ENCODE data around the gene TBC1D22B. TPM values are rescaled to one million over a fixed set of nuclear protein-coding genes. Genes with fewer than 3 reads are reported as not detected.

TBC1D22B gene
- polyA plus RNA-seq, 1 of the 3 experiments (the other 2 are of a cell fraction), result 5.3 TPM

DNA sequence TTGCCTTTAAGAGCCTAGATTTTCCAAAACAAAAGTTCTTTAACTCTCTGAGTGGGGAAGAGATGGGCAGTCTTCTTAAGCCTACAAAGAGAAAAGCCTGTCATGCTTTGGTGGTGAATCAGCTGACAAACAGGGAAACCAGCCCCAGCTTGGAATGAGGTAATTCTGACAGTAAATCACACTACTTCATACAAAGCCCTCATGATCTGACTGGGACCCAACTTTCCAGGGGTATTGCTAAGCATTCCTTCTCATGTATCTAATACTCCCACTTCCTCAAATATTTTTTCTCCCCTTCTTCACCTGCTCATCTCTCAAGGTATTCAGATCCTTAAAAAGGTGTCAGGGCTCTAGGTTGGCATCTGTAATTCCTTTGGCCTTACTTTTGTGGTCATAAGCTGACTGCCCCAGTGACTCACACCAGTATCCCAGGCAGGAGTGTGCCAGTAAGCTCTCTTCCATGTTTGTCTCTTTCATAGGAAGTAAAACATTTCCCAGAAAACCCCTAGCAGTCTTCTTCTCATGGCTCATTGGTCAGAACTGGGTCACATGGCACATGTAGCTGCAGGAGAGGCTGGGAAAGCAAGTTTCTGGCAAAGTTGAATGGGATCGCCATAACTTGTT, 15.0 kb upstream of the TBC1D22B start (continued):
- TF ChIP-seq, protein P1, sequence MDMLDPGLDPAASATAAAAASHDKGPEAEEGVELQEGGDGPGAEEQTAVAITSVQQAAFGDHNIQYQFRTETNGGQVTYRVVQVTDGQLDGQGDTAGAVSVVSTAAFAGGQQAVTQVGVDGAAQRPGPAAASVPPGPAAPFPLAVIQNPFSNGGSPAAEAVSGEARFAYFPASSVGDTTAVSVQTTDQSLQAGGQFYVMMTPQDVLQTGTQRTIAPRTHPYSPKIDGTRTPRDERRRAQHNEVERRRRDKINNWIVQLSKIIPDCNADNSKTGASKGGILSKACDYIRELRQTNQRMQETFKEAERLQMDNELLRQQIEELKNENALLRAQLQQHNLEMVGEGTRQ (IDR thresholded peaks at IDR 0.05; ENCODE audit: borderline replicate concordance, low read depth, low read length), result peak; percentile 44; the same call in 1 of the 2 replicates
- TF ChIP-seq GABPA (IDR thresholded peaks at IDR 0.05; ENCODE audit: low read depth) (no peak), TAF1 (IDR thresholded peaks at IDR 0.05; ENCODE audit: borderline replicate concordance, low read depth, low read length) (no peak), ELF1 (IDR thresholded peaks at IDR 0.05) (peak; percentile 67), RCOR1 (IDR thresholded peaks at IDR 0.05; ENCODE audit: low read length) (no peak), FOXJ3 (CRISPR knock-in tag; IDR thresholded peaks at IDR 0.05) (no peak), SMC3 (IDR thresholded peaks at IDR 0.05; ENCODE audit: low read depth, low read length) (no peak), RAD21 (IDR thresholded peaks at IDR 0.05; ENCODE audit: low read length) (no peak), EP300 (IDR thresholded peaks at IDR 0.05; ENCODE audit: borderline replicate concordance in 1 of 2, low read depth in 1 of 2, low read length in 1 of 2) (peak; percentile 13 to 80; a peak in 3 of 4 replicates), JUND (IDR thresholded peaks at IDR 0.05) (peak; percentile 84), CHD2 (IDR thresholded peaks at IDR 0.05; ENCODE audit: low read length, partially characterized antibody) (no peak), RFX5 (IDR thresholded peaks at IDR 0.05; ENCODE audit: low read length) (no peak), TEAD4 (IDR thresholded peaks at IDR 0.05; ENCODE audit: borderline replicate concordance, insufficient read depth) (peak; percentile 71; the same call in 1 of the 2 replicates), MEF2A (IDR thresholded peaks at IDR 0.05; ENCODE audit: borderline replicate concordance, low read depth) (peak; percentile 73), GATA2 (CRISPR knock-in tag; IDR thresholded peaks at IDR 0.05) (no peak)
- TF ChIP-seq, protein P2, sequence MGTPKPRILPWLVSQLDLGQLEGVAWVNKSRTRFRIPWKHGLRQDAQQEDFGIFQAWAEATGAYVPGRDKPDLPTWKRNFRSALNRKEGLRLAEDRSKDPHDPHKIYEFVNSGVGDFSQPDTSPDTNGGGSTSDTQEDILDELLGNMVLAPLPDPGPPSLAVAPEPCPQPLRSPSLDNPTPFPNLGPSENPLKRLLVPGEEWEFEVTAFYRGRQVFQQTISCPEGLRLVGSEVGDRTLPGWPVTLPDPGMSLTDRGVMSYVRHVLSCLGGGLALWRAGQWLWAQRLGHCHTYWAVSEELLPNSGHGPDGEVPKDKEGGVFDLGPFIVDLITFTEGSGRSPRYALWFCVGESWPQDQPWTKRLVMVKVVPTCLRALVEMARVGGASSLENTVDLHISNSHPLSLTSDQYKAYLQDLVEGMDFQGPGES (IDR thresholded peaks at IDR 0.05; ENCODE audit: low read depth, low read length), result no peak
- TF ChIP-seq, protein P3, sequence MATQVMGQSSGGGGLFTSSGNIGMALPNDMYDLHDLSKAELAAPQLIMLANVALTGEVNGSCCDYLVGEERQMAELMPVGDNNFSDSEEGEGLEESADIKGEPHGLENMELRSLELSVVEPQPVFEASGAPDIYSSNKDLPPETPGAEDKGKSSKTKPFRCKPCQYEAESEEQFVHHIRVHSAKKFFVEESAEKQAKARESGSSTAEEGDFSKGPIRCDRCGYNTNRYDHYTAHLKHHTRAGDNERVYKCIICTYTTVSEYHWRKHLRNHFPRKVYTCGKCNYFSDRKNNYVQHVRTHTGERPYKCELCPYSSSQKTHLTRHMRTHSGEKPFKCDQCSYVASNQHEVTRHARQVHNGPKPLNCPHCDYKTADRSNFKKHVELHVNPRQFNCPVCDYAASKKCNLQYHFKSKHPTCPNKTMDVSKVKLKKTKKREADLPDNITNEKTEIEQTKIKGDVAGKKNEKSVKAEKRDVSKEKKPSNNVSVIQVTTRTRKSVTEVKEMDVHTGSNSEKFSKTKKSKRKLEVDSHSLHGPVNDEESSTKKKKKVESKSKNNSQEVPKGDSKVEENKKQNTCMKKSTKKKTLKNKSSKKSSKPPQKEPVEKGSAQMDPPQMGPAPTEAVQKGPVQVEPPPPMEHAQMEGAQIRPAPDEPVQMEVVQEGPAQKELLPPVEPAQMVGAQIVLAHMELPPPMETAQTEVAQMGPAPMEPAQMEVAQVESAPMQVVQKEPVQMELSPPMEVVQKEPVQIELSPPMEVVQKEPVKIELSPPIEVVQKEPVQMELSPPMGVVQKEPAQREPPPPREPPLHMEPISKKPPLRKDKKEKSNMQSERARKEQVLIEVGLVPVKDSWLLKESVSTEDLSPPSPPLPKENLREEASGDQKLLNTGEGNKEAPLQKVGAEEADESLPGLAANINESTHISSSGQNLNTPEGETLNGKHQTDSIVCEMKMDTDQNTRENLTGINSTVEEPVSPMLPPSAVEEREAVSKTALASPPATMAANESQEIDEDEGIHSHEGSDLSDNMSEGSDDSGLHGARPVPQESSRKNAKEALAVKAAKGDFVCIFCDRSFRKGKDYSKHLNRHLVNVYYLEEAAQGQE (IDR thresholded peaks at IDR 0.05; ENCODE audit: low read depth, low read length), result no peak
- TF ChIP-seq, protein P4, sequence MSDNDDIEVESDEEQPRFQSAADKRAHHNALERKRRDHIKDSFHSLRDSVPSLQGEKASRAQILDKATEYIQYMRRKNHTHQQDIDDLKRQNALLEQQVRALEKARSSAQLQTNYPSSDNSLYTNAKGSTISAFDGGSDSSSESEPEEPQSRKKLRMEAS (IDR thresholded peaks at IDR 0.05; ENCODE audit: low read depth), result peak; percentile 11; the same call in 1 of the 2 replicates
- TF ChIP-seq, protein P5, sequence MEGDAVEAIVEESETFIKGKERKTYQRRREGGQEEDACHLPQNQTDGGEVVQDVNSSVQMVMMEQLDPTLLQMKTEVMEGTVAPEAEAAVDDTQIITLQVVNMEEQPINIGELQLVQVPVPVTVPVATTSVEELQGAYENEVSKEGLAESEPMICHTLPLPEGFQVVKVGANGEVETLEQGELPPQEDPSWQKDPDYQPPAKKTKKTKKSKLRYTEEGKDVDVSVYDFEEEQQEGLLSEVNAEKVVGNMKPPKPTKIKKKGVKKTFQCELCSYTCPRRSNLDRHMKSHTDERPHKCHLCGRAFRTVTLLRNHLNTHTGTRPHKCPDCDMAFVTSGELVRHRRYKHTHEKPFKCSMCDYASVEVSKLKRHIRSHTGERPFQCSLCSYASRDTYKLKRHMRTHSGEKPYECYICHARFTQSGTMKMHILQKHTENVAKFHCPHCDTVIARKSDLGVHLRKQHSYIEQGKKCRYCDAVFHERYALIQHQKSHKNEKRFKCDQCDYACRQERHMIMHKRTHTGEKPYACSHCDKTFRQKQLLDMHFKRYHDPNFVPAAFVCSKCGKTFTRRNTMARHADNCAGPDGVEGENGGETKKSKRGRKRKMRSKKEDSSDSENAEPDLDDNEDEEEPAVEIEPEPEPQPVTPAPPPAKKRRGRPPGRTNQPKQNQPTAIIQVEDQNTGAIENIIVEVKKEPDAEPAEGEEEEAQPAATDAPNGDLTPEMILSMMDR (IDR thresholded peaks at IDR 0.05), result no peak
- TF ChIP-seq, protein P6, sequence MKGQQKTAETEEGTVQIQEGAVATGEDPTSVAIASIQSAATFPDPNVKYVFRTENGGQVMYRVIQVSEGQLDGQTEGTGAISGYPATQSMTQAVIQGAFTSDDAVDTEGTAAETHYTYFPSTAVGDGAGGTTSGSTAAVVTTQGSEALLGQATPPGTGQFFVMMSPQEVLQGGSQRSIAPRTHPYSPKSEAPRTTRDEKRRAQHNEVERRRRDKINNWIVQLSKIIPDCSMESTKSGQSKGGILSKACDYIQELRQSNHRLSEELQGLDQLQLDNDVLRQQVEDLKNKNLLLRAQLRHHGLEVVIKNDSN (IDR thresholded peaks at IDR 0.05; ENCODE audit: borderline replicate concordance, low read depth), result peak; percentile 94
